Fibroblast of skin of right quadriceps (primary cell): Measurements from ENCODE around the gene SLC35E1.
"Not testable (repeated sequence)": the region's sequence is repeated elsewhere in the genome, so short reads cannot be mapped to it uniquely, and the experiment has no call there.

Source experiments
- DNase-seq: peaks from one replicate; pipeline ENCODE4 v3.0.0-alpha.2; 2013

SLC35E1 gene

GRCh38 chr19:16543734-16544133 is 28.5 kb downstream of the SLC35E1 start:
- not testable (repeated sequence) for DNase-seq

- no peak for DNase-seq
Measured at GRCh38 chr19:16542910-16543472, 29.2 kb downstream of the SLC35E1 start.

GRCh38 chr19:16542045-16542909 is 29.9 kb downstream of the SLC35E1 start, which contains the start of gene CHERP:
TSS of gene CHERP (minus strand) at chr19:16542437. CDS start at chr19:16542378, 59 bp downstream.
- DNase-seq, result peak; percentile 93

- no peak for DNase-seq
Measured at GRCh38 chr19:16541526-16542044, 30.6 kb downstream of the SLC35E1 start.

GRCh38 chr19:16540948-16541347 is 31.3 kb downstream of the SLC35E1 start:
- DNase-seq, result no peak

- DNase-seq, result no peak
Measured at GRCh38 chr19:16537111-16537510, 35.1 kb downstream of the SLC35E1 start.

GRCh38 chr19:16536130-16536529 is 36.1 kb downstream of the SLC35E1 start:
- DNase-seq, result no peak

GRCh38 chr19:16535381-16535780 is 36.8 kb downstream of the SLC35E1 start:
- no peak for DNase-seq

- no peak for DNase-seq
Measured at GRCh38 chr19:16532440-16533234, 39.6 kb downstream of the SLC35E1 start.

- DNase-seq, result no peak
Measured at GRCh38 chr19:16531380-16531669, 40.9 kb downstream of the SLC35E1 start.

GRCh38 chr19:16530540-16531379 is 41.5 kb downstream of the SLC35E1 start:
- DNase-seq, result no peak

GRCh38 chr19:16529466-16530144 is 42.6 kb downstream of the SLC35E1 start:
- no peak for DNase-seq

GRCh38 chr19:16527971-16528521 is 44.2 kb downstream of the SLC35E1 start:
- DNase-seq, result no peak

GRCh38 chr19:16527334-16527935 is 44.8 kb downstream of the SLC35E1 start:
- no peak for DNase-seq

GRCh38 chr19:16525751-16526481 is 46.3 kb downstream of the SLC35E1 start:
- DNase-seq, result no peak

GRCh38 chr19:16524991-16525734 is 47.1 kb downstream of the SLC35E1 start:
- DNase-seq, result no peak

GRCh38 chr19:16522559-16523377 is 49.4 kb downstream of the SLC35E1 start:
- DNase-seq, result no peak

GRCh38 chr19:16521715-16522289 is 50.4 kb downstream of the SLC35E1 start:
- DNase-seq, result no peak
